ENCODE data around the gene EEF1A2. TPM values are rescaled to one million over a fixed set of nuclear protein-coding genes. Genes with fewer than 3 reads are reported as not detected.

EEF1A2 gene
- polyA plus RNA-seq, 3 donors: 0.08 TPM; not detected in 2

- Histone ChIP-seq H3K36me3 (replicated peaks in 1 of 2; ENCODE audit: control insufficient read depth in 1 of 2, insufficient read depth in 2 of 2, low read length in 2 of 2) (no peaks in the 10 kb centered on the region), H2AFZ (ENCODE audit: insufficient read depth, low read depth, low read length, poor library complexity, severe bottlenecking) (no peak overlapping the region), H3K4me3 (replicated peaks in 1 of 3; ENCODE audit: low read depth in 2 of 3, low read length in 3 of 3) (no peak overlapping the region), H3K27ac (ENCODE audit: low read depth in 1 of 2, low read length in 2 of 2) (no peak overlapping the region), H3K4me1 (ENCODE audit: control insufficient read depth in 1 of 2, insufficient read depth in 2 of 2, low read length in 2 of 2) (peaks cover 8 to 20% of the 10 kb centered on the region in 2 donors), H3K9ac (ENCODE audit: insufficient read depth, low read length, poor library complexity, severe bottlenecking) (no peak overlapping the region), H3K4me2 (replicated peaks; ENCODE audit: extremely low read depth, low read length, poor library complexity, severe bottlenecking) (no peak overlapping the region), H3K79me2 (ENCODE audit: insufficient read depth, low read length) (no peaks in the 10 kb centered on the region), H3K27me3 (ENCODE audit: control insufficient read depth in 2 of 2, insufficient read depth in 2 of 2, low read length in 2 of 2) (peaks cover 9 to 35% of the 10 kb centered on the region in 2 donors), H3K9me3 (replicated peaks in 1 of 2; ENCODE audit: control insufficient read depth in 1 of 2, insufficient read depth in 1 of 2, low read length in 2 of 2) (peaks cover 0 to 3% of the 10 kb centered on the region in 2 donors), H4K20me1 (ENCODE audit: insufficient read depth, low read length) (no peaks in the 10 kb centered on the region)
- Mint-ChIP-seq H3K4me1 (peaks cover 5% of the 10 kb centered on the region), H3K27me3 (ENCODE audit: low read depth in 3 of 3) (peaks cover 30 to 60% (median 38%) of the 10 kb centered on the region in 3 donors), H3K9me3 (peaks cover 0 to 4% (median 3%) of the 10 kb centered on the region in 7 donors), H3K36me3 (no peaks in the 10 kb centered on the region), H3K4me3 (no peak overlapping the region), H3K27ac (no peak overlapping the region)
- intact Hi-C loops (cut with micrococcal nuclease): no loop called here
- TF ChIP-seq CTCF (IDR thresholded peaks at IDR 0.05): no peak
- DNase-seq: no peak
- WGBS (ENCODE audit: insufficient coverage): 92% methylated on average over 48 of the region's 51 CpGs
Observed at GRCh38 chr20:63494420-63495166, 4.3 kb downstream of the EEF1A2 start.

- H3K79me2 ChIP-seq (ENCODE audit: insufficient read depth, low read length): no peaks in the 10 kb centered on the region
- TF ChIP-seq CTCF (IDR thresholded peaks at IDR 0.05): no peak
- Mint-ChIP-seq H3K27ac (no peak overlapping the region), H3K36me3 (no peaks in the 10 kb centered on the region), H3K9me3 (peaks cover 0 to 4% (median 3%) of the 10 kb centered on the region in 7 donors), H3K4me3 (no peak overlapping the region), H3K4me1 (peaks cover 5% of the 10 kb centered on the region), H3K27me3 (ENCODE audit: low read depth in 3 of 3) (peaks cover 33 to 61% (median 38%) of the 10 kb centered on the region in 3 donors)
- H3K9me3 ChIP-seq (replicated peaks in 1 of 2; ENCODE audit: control insufficient read depth in 1 of 2, insufficient read depth in 1 of 2, low read length in 2 of 2): no peaks in the 10 kb centered on the region
- DNase-seq: no peak
- H3K4me1 ChIP-seq (ENCODE audit: control insufficient read depth in 1 of 2, insufficient read depth in 2 of 2, low read length in 2 of 2): peaks cover 4 to 15% of the 10 kb centered on the region in 2 donors
- H2AFZ ChIP-seq (ENCODE audit: insufficient read depth, low read depth, low read length, poor library complexity, severe bottlenecking): no peak overlapping the region
- H3K27ac ChIP-seq (ENCODE audit: low read depth in 1 of 2, low read length in 2 of 2): no peak overlapping the region
- 98% methylated on average over 7 of the region's 7 CpGs for WGBS (ENCODE audit: insufficient coverage)
- H3K36me3 ChIP-seq (replicated peaks in 1 of 2; ENCODE audit: control insufficient read depth in 1 of 2, insufficient read depth in 2 of 2, low read length in 2 of 2): no peaks in the 10 kb centered on the region
- no peak overlapping the region for H3K4me2 ChIP-seq (replicated peaks; ENCODE audit: extremely low read depth, low read length, poor library complexity, severe bottlenecking)
- H3K27me3 ChIP-seq (ENCODE audit: control insufficient read depth in 2 of 2, insufficient read depth in 2 of 2, low read length in 2 of 2): peaks cover 9 to 35% of the 10 kb centered on the region in 2 donors
- no peak overlapping the region for H3K4me3 ChIP-seq (replicated peaks in 1 of 3; ENCODE audit: low read depth in 2 of 3, low read length in 3 of 3)
- no peak overlapping the region for H3K9ac ChIP-seq (ENCODE audit: insufficient read depth, low read length, poor library complexity, severe bottlenecking)
- intact Hi-C loops (cut with micrococcal nuclease): no loop called here
- H4K20me1 ChIP-seq (ENCODE audit: insufficient read depth, low read length): no peaks in the 10 kb centered on the region
Observed at GRCh38 chr20:63494084-63494419, 4.8 kb downstream of the EEF1A2 start.

Measured in CD14-positive monocyte (primary cell).